22Rv1 (cell line): Measurements from ENCODE around the gene PLEKHA4.

ENCODE experiments used
- ZFX ChIP-seq: fragments of 450-650 bp; IDR thresholded peaks from 2 replicates; pipeline ENCODE4 v1.6.1; 2017; ENCODE audit warnings: antibody characterized with exemption, borderline replicate concordance
- TF ChIP-seq, protein P1 (sequence below): fragments of 450-650 bp; IDR thresholded peaks from 2 replicates; pipeline ENCODE4 v1.5.1; 2017; ENCODE audit warnings: mild to moderate bottlenecking

DNA sequence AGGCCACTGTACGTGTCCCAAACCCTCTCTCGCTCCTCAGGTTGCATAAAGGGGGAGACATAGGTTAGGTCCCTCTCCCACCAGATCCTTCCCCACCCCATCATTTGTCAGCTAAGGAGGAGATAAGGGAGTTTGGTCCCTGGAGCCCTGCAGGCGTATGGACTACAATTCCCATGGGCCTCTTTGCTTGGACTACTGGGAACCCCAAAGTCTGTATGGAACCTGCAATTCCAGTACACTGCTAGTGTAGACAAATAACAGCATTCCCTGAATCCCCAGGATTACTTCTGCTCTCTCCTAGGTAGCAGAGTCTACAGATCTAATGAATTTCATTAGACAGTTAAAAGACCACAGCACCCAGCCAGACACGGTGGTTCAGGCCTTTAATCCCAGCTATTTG is 16.1 kb downstream of the PLEKHA4 start:
- TF ChIP-seq, protein P1, sequence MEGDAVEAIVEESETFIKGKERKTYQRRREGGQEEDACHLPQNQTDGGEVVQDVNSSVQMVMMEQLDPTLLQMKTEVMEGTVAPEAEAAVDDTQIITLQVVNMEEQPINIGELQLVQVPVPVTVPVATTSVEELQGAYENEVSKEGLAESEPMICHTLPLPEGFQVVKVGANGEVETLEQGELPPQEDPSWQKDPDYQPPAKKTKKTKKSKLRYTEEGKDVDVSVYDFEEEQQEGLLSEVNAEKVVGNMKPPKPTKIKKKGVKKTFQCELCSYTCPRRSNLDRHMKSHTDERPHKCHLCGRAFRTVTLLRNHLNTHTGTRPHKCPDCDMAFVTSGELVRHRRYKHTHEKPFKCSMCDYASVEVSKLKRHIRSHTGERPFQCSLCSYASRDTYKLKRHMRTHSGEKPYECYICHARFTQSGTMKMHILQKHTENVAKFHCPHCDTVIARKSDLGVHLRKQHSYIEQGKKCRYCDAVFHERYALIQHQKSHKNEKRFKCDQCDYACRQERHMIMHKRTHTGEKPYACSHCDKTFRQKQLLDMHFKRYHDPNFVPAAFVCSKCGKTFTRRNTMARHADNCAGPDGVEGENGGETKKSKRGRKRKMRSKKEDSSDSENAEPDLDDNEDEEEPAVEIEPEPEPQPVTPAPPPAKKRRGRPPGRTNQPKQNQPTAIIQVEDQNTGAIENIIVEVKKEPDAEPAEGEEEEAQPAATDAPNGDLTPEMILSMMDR: no peak
- TF ChIP-seq ZFX: no peak
